ENCODE measurements around the gene SYCE3.

DNA sequence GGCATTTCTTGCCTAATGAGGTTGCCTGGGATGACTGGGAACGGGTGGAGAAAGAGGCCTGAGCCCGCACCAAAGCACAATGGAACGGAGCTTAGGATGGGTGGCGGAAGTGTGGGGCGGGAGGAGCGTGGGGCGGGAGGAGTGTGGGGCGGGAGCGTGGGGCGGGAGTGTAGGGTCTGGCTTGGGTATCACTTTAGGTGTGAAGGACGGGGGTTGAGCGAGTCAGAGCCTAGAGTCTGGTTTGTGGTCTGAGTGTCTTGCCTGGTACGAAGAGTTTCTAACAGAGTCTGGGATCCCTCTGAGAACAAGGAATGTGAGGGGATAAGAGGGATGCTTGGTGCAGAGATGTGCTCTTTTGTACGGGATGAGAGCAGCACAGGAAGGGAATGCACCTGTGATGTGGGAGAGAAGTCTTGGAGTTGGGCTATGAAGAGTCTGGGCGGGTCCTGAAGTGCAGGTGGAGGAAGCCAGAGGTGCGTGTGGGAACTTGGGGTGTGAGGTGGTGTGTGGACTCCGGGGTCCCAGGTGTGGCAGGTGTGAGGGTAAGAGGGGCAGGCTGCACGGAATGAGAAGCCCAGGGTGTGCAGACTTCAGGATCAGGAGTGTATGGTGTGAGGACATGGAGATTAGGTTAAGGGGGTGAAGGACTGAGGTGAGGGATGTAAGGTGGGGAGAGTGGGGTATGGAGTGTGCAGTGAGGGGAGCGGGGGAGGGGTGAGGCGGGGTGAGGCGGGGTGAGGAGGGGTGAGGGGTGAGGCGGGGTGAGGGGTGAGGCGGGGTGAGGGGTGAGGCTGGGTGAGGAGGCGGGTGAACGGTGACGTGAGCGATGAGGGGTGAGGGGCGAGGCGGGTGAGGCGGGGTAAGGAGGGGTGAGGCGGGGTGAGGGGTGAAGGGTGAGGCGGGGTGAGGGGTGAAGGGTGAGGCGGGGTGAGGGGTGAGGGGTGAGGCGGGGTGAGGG is 1.0 kb downstream of the SYCE3 start:
- TF ChIP-seq, protein P1, sequence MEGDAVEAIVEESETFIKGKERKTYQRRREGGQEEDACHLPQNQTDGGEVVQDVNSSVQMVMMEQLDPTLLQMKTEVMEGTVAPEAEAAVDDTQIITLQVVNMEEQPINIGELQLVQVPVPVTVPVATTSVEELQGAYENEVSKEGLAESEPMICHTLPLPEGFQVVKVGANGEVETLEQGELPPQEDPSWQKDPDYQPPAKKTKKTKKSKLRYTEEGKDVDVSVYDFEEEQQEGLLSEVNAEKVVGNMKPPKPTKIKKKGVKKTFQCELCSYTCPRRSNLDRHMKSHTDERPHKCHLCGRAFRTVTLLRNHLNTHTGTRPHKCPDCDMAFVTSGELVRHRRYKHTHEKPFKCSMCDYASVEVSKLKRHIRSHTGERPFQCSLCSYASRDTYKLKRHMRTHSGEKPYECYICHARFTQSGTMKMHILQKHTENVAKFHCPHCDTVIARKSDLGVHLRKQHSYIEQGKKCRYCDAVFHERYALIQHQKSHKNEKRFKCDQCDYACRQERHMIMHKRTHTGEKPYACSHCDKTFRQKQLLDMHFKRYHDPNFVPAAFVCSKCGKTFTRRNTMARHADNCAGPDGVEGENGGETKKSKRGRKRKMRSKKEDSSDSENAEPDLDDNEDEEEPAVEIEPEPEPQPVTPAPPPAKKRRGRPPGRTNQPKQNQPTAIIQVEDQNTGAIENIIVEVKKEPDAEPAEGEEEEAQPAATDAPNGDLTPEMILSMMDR (conservative IDR thresholded peaks at IDR 0.05; ENCODE audit: low read length) = no peak
- no peak for TF ChIP-seq EZH2phosphoT487 (IDR thresholded peaks at IDR 0.05; ENCODE audit: borderline replicate concordance, low read depth, low read length)

All from OCI-LY7 (cell line).